ENCODE data around the gene AACS.

DNA sequence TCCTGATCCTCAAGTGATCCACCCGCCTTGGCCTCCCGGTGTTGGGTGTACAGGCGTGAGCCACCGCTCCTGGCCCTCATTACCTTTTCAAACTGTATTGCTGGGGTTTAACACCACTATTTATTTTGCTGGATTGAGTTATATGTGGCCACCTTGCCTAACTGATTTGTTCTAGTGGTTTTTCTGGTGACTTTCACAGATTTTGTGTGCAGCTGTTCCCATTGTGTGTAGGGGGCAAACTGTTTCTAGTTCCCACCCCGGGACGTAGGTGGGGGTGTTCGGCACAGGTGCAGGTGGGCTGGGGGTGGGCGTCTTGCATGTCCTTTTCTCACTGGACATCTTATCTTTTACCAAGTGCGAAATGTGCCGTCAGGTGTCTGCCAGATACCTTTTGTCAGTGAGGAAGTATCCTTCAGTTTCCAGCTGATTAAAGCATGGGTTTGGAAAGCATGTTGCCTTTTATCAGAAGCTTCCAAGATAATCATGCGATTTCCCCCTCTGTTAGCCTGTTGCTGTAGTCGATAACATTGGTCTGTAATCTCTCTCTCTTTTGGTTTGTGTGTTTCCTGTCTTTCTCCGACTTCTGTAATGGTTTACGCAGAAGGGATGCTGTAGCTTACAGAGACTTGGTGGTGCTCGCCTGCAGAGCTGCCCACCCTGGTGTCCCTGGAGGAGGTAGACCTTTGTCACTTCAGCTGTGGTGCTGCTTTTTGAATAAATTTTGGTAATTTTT lies 33.6 kb downstream of the AACS start:
- TF ChIP-seq, protein P1, sequence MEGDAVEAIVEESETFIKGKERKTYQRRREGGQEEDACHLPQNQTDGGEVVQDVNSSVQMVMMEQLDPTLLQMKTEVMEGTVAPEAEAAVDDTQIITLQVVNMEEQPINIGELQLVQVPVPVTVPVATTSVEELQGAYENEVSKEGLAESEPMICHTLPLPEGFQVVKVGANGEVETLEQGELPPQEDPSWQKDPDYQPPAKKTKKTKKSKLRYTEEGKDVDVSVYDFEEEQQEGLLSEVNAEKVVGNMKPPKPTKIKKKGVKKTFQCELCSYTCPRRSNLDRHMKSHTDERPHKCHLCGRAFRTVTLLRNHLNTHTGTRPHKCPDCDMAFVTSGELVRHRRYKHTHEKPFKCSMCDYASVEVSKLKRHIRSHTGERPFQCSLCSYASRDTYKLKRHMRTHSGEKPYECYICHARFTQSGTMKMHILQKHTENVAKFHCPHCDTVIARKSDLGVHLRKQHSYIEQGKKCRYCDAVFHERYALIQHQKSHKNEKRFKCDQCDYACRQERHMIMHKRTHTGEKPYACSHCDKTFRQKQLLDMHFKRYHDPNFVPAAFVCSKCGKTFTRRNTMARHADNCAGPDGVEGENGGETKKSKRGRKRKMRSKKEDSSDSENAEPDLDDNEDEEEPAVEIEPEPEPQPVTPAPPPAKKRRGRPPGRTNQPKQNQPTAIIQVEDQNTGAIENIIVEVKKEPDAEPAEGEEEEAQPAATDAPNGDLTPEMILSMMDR (optimal IDR thresholded peaks at IDR 0.05 in 1 of 3, IDR thresholded peaks at IDR 0.05 in 1 of 3, conservative IDR thresholded peaks at IDR 0.05 in 1 of 3; ENCODE audit: extremely low read depth in 1 of 3, insufficient read depth in 2 of 3, low read length in 3 of 3): no peak
- TF ChIP-seq EZH2 (IDR thresholded peaks at IDR 0.05; ENCODE audit: low read length): no peak
